GM12892 (cell line): ENCODE measurements around the gene EFNB2.

Source experiments
- POLR2A ChIP-seq: IDR thresholded peaks from 2 replicates; pipeline ENCODE4 v1.6.1; 2011; ENCODE audit warnings: low read depth, low read length, control low read depth
- POLR2AphosphoS5 ChIP-seq: IDR thresholded peaks from 2 replicates; pipeline ENCODE4 v1.6.1; 2011; ENCODE audit warnings: low read depth, low read length, control low read depth

GRCh38 chr13:106530171-106530851 lies 5.2 kb downstream of the EFNB2 start:
- TF ChIP-seq POLR2AphosphoS5 = no peak
- TF ChIP-seq POLR2A = no peak
